ENCODE measurements around the gene TYMS. TPM values are rescaled to one million over a fixed set of nuclear protein-coding genes. Genes with fewer than 3 reads are reported as not detected.

TYMS gene
- total and polyA plus RNA-seq, 9 of the 15 experiments (the other 6 are each of a cell fraction or from before 2014, with no cell fraction given): 69.1 to 409 (median 175) TPM

DNA sequence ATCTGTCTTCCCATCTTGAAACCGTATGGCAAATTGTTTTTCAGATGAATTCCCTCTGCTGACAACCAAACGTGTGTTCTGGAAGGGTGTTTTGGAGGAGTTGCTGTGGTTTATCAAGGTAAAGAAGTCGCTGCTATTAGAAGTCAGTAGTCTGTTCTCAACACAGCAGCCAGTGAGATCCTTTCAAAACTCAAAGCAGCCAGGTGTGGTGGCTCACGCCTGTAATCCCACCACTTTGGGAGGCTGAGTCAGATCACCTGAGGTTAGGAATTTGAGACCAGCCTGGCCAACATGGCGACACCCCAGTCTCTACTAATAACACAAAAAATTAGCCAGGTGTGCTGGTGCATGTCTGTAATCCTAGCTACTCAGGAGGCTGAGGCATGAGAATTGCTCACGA, 2.1 kb downstream of the TYMS start:
- FAIRE-seq (no peak), DNase-seq (ENCODE audit: extremely low read depth in 1 of 4, low spot score in 3 of 4) (no peak), ATAC-seq (no peak)
- H3K79me2 ChIP-seq (ENCODE audit: control insufficient read depth, insufficient read depth, low read length): peaks cover 77% of the 10 kb centered on the region
- no TSS peak for BruUV-seq (replicated peaks)
- no peaks in the 10 kb centered on the region for H4K20me1 ChIP-seq (replicated peaks; ENCODE audit: control insufficient read depth, insufficient read depth, low read length)
- peak overlapping the region; percentile 69 to 90; a peak in 3 of 4 replicates for H3K9ac ChIP-seq (ENCODE audit: insufficient read depth in 1 of 2, low read depth in 2 of 2, low read length in 2 of 2)
- H3K36me3 ChIP-seq (ENCODE audit: control insufficient read depth, insufficient read depth, low read length): peaks cover 36% of the 10 kb centered on the region
- TF ChIP-seq POLR2AphosphoS2 (IDR thresholded peaks at IDR 0.05; ENCODE audit: low read length) (0 out of 2 replicates have a peak, but pooled peaks have one; percentile 14), EGR1 (conservative IDR thresholded peaks at IDR 0.05) (no peak), ZNF143 (CRISPR knock-in tag; IDR thresholded peaks at IDR 0.05) (0 out of 2 replicates have a peak, but pooled peaks have one; percentile 46), FOXP1 (CRISPR knock-in tag; IDR thresholded peaks at IDR 0.05) (peak; percentile 63; the same call in 1 of the 2 replicates), TEAD1 (CRISPR knock-in tag; IDR thresholded peaks at IDR 0.05) (0 out of 4 replicates have a peak, but pooled peaks of 1 of the 2 experiments have one; percentile 46), ELF1 (tag; IDR thresholded peaks at IDR 0.05) (no peak)
- TF ChIP-seq, protein P1, sequence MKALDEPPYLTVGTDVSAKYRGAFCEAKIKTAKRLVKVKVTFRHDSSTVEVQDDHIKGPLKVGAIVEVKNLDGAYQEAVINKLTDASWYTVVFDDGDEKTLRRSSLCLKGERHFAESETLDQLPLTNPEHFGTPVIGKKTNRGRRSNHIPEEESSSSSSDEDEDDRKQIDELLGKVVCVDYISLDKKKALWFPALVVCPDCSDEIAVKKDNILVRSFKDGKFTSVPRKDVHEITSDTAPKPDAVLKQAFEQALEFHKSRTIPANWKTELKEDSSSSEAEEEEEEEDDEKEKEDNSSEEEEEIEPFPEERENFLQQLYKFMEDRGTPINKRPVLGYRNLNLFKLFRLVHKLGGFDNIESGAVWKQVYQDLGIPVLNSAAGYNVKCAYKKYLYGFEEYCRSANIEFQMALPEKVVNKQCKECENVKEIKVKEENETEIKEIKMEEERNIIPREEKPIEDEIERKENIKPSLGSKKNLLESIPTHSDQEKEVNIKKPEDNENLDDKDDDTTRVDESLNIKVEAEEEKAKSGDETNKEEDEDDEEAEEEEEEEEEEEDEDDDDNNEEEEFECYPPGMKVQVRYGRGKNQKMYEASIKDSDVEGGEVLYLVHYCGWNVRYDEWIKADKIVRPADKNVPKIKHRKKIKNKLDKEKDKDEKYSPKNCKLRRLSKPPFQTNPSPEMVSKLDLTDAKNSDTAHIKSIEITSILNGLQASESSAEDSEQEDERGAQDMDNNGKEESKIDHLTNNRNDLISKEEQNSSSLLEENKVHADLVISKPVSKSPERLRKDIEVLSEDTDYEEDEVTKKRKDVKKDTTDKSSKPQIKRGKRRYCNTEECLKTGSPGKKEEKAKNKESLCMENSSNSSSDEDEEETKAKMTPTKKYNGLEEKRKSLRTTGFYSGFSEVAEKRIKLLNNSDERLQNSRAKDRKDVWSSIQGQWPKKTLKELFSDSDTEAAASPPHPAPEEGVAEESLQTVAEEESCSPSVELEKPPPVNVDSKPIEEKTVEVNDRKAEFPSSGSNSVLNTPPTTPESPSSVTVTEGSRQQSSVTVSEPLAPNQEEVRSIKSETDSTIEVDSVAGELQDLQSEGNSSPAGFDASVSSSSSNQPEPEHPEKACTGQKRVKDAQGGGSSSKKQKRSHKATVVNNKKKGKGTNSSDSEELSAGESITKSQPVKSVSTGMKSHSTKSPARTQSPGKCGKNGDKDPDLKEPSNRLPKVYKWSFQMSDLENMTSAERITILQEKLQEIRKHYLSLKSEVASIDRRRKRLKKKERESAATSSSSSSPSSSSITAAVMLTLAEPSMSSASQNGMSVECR (CRISPR knock-in tag; IDR thresholded peaks at IDR 0.05): peak; percentile 61; the same call in 1 of the 2 replicates
- TF ChIP-seq, protein P2, sequence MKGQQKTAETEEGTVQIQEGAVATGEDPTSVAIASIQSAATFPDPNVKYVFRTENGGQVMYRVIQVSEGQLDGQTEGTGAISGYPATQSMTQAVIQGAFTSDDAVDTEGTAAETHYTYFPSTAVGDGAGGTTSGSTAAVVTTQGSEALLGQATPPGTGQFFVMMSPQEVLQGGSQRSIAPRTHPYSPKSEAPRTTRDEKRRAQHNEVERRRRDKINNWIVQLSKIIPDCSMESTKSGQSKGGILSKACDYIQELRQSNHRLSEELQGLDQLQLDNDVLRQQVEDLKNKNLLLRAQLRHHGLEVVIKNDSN (CRISPR knock-in tag; IDR thresholded peaks at IDR 0.05): 0 out of 2 replicates have a peak, but pooled peaks have one; percentile 28
- H2AFZ ChIP-seq (ENCODE audit: low read depth, low read length): no peak overlapping the region
- in situ Hi-C loops (cut with MboI): no loop called here
- H3K27ac ChIP-seq (ENCODE audit: extremely low read depth, low read depth, low read length): no peak overlapping the region; the same call in 2 of the 3 replicates
- 91% methylated on average over 6 of the region's 6 CpGs for WGBS (ENCODE audit: insufficient coverage, low coverage, missing lambda C conversion rate)
- CTCF ChIA-PET (ENCODE audit: low intra/inter-chr PET ratio): no interaction called here
- no peak overlapping the region; the same call in 1 of the 2 replicates for H3K4me3 ChIP-seq
- intact Hi-C loops (cut with micrococcal nuclease): loop anchor here (2.0 kb wide), 1 partner anchor 35 kb away; no protein-coding TSS in a partner anchor
- POLR2A ChIA-PET: interaction anchor here (0.5 to 3.4 kb wide), 8 partner anchors 9 to 335 kb away, joined by 3 to 19 read pairs (median 9); no protein-coding TSS in a partner anchor
- no peaks in the 10 kb centered on the region for H3K9me1 ChIP-seq (ENCODE audit: control insufficient read depth, insufficient read depth, low read length)
- no peaks in the 10 kb centered on the region for H3K27me3 ChIP-seq (ENCODE audit: control insufficient read depth in 2 of 2, insufficient read depth in 2 of 2, low read length in 2 of 2)
- peaks cover 10% of the 10 kb centered on the region; the same call in 1 of the 2 replicates for H3K9me3 ChIP-seq (replicated peaks; ENCODE audit: control insufficient read depth, insufficient read depth, low read depth, low read length)
- peaks cover 19 to 27% of the 10 kb centered on the region in 2 experiments; a peak in 4 of 5 replicates for H3K4me1 ChIP-seq (replicated peaks in 1 of 2; ENCODE audit: control insufficient read depth in 2 of 2, insufficient read depth in 2 of 2, low read length in 2 of 2)
- H3K4me2 ChIP-seq (ENCODE audit: insufficient read depth, low read length): peak overlapping the region; percentile 96
